T follicular helper cell (primary cell): ENCODE data around the gene ZNF282.
"Not testable (repeated sequence)": the region's sequence is repeated elsewhere in the genome, so short reads cannot be mapped to it uniquely, and the experiment has no call there.

ENCODE experiments used
- DNase-seq: peaks from one replicate; pipeline ENCODE4 v3.0.0-alpha.2; 2020; ENCODE audit warnings: low read depth

The ZNF282 gene

DNA sequence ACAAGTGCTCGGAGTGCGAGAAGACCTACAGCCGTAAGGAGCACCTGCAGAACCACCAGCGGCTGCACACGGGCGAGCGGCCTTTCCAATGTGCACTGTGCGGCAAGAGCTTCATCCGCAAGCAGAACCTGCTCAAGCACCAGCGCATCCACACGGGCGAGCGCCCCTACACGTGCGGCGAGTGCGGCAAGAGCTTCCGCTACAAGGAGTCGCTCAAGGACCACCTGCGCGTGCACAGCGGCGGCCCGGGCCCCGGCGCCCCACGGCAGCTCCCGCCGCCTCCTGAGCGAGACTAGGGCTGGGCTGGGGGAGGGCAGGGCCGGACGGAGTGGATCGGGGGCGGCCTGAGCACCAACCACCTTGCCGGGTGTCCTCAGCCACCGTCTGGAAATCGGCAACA, 29.0 kb downstream of the ZNF282 start:
- no peak for DNase-seq

DNA sequence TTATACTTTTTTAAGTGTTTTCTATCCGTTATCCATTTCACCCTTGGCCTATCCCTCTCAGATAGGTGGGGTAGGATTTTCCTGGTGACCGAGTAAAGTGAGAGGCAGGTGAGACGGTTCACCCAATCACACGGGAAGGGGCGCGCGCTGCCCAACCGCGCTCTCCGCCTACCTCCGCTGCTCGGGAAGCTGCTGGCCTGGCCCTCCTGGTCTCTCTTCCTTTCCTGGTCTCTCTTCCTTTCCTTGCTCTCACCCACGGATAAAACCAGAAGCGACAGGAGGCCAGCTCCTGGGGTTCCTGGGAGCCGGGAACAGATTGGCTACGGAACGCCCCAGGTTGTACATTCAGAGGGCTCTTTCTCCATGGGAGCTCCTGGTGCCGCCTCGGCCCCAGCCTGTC, 29.8 kb downstream of the ZNF282 start:
- no peak for DNase-seq

DNA sequence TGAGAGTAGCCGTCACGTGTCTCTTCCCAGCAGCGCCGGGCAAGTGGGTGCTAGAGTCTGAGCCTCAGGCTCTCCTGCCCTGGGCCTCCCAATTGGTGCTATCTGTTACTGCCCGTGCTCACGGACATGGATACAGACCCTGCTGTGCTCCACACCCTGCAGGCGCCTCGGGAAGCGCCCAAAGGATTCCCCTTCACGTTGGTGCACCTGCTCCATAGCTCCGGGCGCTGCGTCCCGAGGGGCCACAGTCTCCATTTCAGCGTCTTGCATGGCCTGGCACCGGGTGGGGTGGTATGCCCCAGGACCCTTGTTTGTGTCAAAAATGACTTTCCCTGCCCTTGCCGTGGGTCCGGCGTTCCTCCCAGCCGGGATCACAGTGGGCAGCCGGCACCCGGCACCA, 30.3 kb downstream of the ZNF282 start:
- DNase-seq, result no peak

DNA sequence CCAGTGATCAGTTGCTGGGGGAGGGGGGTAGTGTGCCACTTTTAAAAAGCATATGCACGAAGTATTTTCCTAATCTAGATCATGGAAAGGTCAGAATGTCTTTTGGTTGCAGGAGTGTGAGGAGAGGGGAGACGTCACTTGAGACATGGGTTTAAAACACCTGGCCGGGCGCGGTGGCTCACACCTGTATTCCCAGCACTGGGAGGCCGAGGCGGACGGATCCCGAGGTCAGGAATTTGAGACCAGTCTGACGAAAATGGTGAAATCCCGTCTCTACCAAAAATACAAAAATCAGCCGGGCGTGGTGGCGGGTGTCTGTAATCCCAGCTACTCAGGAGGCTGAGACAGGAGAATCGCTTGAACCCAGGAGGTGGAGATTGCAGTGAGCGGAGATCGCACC, 31.0 kb downstream of the ZNF282 start:
- not testable (repeated sequence) for DNase-seq

- DNase-seq, result no peak
These were observed 31.6 kb downstream of the ZNF282 start for GRCh38 chr7:149226840-149227494.

- DNase-seq, result no peak
These were observed 33.6 kb downstream of the ZNF282 start for GRCh38 chr7:149228831-149229471.

- no peak for DNase-seq
These were observed 34.2 kb downstream of the ZNF282 start for GRCh38 chr7:149229526-149229925.

- DNase-seq, result no peak
These were observed 37.0 kb downstream of the ZNF282 start for GRCh38 chr7:149232362-149232761.

GRCh38 chr7:149233655-149234204, 38.4 kb downstream of the ZNF282 start:
- DNase-seq, result not testable (repeated sequence)

DNA sequence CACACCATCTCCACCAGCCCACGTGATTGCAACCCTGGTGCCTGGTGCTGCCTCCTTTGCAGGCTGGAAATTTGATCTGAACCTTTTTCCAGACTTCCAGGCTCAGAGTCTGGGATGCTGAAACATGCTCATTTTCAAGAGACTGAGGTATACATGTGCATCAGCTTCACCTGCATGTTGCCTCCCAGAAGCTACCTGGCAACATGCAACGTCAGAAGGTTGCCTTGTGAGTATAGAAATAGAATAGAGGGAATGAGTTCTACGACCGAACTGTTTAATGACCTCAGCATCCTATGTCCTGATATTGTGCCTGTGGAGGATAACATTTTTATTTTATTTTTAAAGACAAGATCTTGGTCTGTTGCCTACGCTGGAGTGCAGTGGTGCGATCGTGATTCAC, 42.2 kb downstream of the ZNF282 start:
- no peak for DNase-seq

DNA sequence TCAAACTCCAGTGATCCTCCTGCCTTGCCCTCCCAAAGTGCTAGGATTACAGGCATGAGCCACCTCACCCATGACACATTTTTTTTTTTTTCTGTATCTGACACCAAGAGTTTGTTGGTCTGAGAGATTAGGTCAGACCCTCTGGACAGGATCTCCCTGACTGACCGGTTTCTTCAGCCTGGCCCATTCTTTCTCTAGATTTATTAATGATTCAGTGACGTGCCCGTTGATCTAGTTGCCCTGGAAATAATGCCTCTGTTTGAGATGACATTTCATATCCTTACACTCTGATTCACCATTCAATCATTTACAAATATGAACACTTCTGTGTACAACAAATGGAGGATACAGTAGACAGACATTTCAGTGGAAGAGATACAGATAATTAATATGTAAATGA, 42.7 kb downstream of the ZNF282 start:
- no peak for DNase-seq

DNA sequence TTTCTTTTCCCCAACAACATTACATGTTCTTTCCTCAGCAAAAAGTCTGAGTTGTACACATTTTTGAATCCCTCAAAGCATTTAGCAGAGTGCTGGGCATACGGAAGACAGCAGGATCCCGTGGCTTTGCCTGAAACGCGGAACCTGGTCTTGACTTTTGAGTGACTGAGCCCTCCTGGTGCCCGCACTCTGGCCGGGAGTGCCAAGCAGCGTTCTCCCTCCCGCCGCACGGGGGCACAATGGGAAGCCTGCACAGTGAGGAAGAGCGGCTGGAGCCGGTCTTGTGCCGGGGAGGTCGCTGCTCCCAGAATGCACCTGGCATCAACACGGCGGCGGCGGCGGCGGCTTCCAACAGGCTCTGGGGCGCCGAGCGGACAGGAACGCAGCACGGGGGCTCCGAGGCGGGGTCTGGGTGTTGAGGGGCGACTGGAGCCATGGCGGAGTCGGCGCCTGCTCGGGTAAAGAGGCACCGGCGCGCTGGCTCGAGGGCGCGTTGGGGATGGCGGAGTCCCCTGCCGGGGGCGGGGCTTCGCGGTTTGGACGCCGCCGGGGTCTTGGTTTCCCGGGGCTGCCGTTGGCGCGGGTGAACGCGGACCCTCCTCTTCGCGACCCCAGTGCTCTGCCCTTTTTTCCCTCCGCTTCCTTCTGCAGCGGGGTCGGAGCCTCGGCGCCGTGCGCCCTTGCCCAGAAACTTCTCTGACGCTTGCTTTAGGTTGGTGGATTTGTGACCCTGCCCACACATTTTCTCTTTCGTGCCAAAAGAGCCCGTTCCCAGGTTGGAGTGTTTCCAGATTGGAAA, 44.2 kb downstream of the ZNF282 start, which contains the start of gene ZNF212:
ZNF212 (plus strand) TSS at position 307 of the 799 bp plus-strand sequence; CDS start at position 435, 128 bp downstream.
- DNase-seq, result peak; percentile 81

GRCh38 chr7:149240637-149241036, 45.3 kb downstream of the ZNF282 start:
- no peak for DNase-seq

GRCh38 chr7:149241696-149242095, 46.4 kb downstream of the ZNF282 start:
- DNase-seq, result no peak

DNA sequence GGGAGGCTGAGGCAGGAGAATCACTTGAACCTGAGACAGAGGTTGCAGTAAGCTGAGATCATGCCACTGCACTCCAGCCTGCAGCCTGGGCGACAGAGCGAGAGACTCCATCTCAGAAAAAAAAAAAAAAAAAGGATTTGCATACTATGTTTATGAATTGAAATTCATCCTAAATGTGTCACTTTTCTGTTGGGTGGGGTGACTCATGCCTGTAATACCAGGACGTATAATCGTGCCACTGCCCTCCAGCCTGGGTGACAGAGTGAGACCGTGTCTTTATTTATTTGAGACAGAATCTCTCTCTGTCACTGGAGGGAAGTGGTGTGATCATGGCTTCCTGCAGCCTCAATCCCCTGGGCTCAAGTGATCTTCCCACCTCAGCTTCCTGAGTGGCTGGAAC, 49.9 kb downstream of the ZNF282 start:
- no peak for DNase-seq

- DNase-seq, result no peak
These were observed 50.4 kb downstream of the ZNF282 start for GRCh38 chr7:149245744-149246143.

GRCh38 chr7:149248777-149249176, 53.4 kb downstream of the ZNF282 start:
- DNase-seq, result no peak

DNA sequence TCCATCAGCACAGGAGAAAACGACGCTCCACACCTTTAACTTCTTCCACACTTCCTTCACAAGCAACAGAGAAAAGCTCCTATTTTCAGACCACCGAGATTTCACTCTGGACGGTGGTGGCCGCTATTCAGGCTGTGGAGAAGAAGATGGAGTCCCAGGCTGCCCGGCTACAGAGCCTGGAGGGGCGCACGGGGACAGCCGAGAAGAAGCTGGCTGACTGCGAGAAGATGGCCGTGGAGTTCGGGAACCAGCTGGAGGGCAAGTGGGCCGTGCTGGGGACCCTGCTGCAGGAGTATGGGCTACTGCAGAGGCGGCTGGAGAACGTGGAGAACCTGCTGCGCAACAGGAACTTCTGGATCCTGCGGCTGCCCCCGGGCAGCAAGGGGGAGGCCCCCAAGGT, 54.8 kb downstream of the ZNF282 start:
- not testable (repeated sequence) for DNase-seq

- DNase-seq, result not testable (repeated sequence)
These were observed 56.2 kb downstream of the ZNF282 start for GRCh38 chr7:149251518-149251917.

DNA sequence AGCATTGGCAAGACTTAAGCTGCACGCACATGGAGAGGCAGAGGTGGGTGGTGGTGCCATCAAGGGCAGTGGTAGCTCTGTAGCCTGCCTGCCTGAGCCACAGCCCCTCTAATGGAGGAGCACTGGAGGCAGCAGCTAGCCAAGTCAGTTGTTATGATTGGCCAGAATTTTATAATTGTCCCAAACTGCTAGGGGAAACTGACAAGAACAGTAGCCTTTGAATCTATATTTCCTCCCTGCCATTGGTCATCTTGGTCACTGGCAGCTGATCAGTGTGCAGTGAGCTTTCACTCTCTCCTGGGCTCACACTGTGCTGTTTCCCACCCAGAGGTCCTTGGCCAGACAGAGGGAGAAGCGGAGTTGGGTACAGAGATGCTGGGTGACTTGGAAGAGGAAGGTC, 57.0 kb downstream of the ZNF282 start:
- DNase-seq, result no peak

DNA sequence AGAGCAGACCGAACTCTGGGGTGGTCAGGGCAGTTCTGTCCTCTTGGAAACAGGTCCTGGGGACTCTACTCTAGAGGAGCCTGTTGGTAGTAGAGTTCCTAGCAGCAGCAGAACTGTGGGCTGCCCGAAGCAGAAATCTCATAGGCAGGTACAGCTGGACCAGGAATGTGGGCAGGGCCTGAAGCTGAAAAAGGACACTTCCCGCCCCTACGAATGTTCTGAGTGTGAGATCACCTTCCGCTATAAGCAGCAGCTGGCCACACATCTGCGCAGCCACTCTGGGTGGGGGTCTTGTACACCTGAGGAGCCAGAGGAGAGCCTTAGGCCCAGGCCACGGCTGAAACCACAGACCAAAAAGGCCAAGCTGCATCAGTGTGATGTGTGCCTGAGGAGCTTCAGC, 58.3 kb downstream of the ZNF282 start:
- DNase-seq, result no peak

DNA sequence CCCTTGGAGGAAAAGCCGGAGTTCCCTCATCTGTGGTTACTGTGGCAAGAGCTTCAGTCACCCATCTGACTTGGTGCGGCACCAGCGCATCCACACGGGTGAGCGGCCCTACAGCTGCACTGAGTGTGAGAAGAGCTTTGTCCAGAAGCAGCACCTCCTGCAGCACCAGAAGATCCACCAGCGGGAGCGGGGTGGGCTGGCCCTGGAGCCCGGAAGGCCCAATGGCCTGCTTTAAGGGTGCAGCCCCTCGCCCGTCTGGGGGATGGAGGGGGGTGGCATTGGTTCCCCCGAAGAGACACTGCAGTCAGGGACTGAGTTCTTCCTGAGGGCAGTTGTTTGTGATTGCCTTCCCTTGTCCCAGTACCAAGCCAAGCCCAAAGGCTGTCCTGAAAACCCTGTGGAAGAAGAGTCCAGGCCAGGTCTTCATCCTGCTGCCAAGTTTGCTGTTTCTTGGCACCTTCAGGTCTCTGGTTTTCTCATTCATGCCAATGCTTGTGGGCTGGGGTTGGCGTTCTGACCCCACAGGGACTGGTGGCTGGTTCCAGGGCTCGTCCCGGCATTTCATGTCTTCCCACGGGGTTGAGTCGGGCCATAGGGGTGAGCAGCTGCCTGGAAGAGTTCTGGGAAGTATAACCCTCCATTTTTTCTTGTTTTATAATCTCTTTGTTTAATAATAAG, 59.0 kb downstream of the ZNF282 start:
- no peak for DNase-seq
